Ovary (tissue), 9 donors: Measurements from ENCODE around the gene KDELR1. TPM values are rescaled to one million over a fixed set of nuclear protein-coding genes. Genes with fewer than 3 reads are reported as not detected.

Experiments
- DNase-seq, 5 donors: peaks; one replicate each; pipeline ENCODE4 v3.0.0-alpha.2; 2019 to 2020
- H3K27ac ChIP-seq, 2 donors: fragments of 200-600 bp; one replicate each; pipeline versions ENCODE4 v1.5.1 to v1.8.0; 2019 to 2022
- H3K27me3 ChIP-seq: fragments of 200-600 bp; one replicate; pipeline ENCODE4 v1.8.0; 2022
- H3K36me3 ChIP-seq: fragments of 200-600 bp; sonication (generic); one replicate; pipeline ENCODE4 v1.5.1; 2019
- H3K4me1 ChIP-seq: one replicate; pipeline ENCODE4 v1.8.1; 2013; ENCODE audit warnings: mild to moderate bottlenecking, moderate library complexity; ENCODE audit not compliant: insufficient read depth
- H3K4me3 ChIP-seq: fragments of 200-600 bp; sonication (generic); one replicate; pipeline ENCODE4 v1.5.1; 2017
- H3K9me3 ChIP-seq, 2 donors: fragments of 200-600 bp in 1 of 2; sonication (generic) in 1 of 2; one replicate each; pipeline versions ENCODE4 v1.5.1 to v1.8.1; 2013 to 2019; ENCODE audit warnings: mild to moderate bottlenecking in 1 of 2, moderate library complexity in 1 of 2
- CTCF ChIP-seq, 3 donors: fragments of 450-650 bp in 2 of 3; fragments of 200-600 bp in 1 of 3; IDR thresholded peaks; one replicate each; pipeline versions ENCODE4 v1.5.1 to v1.8.0; 2016 to 2022; ENCODE audit warnings: antibody characterized with exemption in 3 of 3, mild to moderate bottlenecking in 1 of 3
- EP300 ChIP-seq: sonication (generic); formaldehyde crosslinking; IDR thresholded peaks from one replicate; pipeline ENCODE4 v1.6.1; 2017; ENCODE audit warnings: antibody characterized with exemption
- POLR2A ChIP-seq: fragments of 450-650 bp; IDR thresholded peaks from one replicate; pipeline ENCODE4 v1.6.1; 2017; ENCODE audit warnings: antibody characterized with exemption, mild to moderate bottlenecking, moderate library complexity
- WGBS, 3 donors: extraction: QIAGEN DNeasy Blood & Tissue Kit in 1 of 3; methylation state at CpG; one replicate each; pipeline versions ENCODE4 v1.1.5 to v1.1.7; 2013 to 2017; 5-methylcytosine and 5-hydroxymethylcytosine counted together
- intact Hi-C, 4 donors: fragments of 100-400 bp; cut with DNase I; formaldehyde crosslinking; loops; one replicate each; pipeline versions ENCODE4 v1.11.0 to v1.15.1; 2022 to 2023
- polyA plus RNA-seq, 2 donors: library from polyadenylated mRNA; stranded (reverse); fragments of 200-250 nt in 1 of 2; fragments of 350-450 nt in 1 of 2; fragmentation: Illumina TruSeq in 1 of 2; extraction: RNeasy Lipid Tissue Mini Kit (QIAGEN cat#74804) in 1 of 2; gene quantifications; one replicate each; pipeline ENCODE4 v1.2.3, GENCODE V29; 2013 to 2014
- total RNA-seq, 7 donors: library from RNA; depleted of rRNA in 2 of 7; stranded (reverse); fragments of >200 nt in 2 of 7; fragmentation: NEBNext Ultra II Directional in 3 of 7; extraction: Animal tissue kit (Norgen Biotek cat#: 25700) in 3 of 7; gene quantifications; one replicate each; pipeline versions ENCODE4 v1.1.0 to v1.2.4, GENCODE V29; 2016 to 2023
- donor health status: DM: no; HTN: no; CAD: no; lungs with moderate emphysema.
- donor health status: DM: no; HTN: no; CAD: no.
- donor health status: Bipolar disorder and iron deficiency.
- donor health status: DM: yes; HTN: yes; CAD: no.
- donor health status: DM: no; HTN: no; CAD: no.
- donor health status: DM: yes; HTN: yes; CAD: no.

KDELR1 gene
- total and polyA plus RNA-seq, 9 donors, result 94.0 to 333 (median 179) TPM

- H3K36me3 ChIP-seq, result no peaks in the 10 kb centered on the region
- DNase-seq, result no peak
- no peak overlapping the region for H3K4me3 ChIP-seq
- H3K27ac ChIP-seq, result no peak overlapping the region
- intact Hi-C loops, result no loop called here
- no peaks in the 10 kb centered on the region for H3K9me3 ChIP-seq
- TF ChIP-seq CTCF (IDR thresholded peaks at IDR 0.05) (no peak), EP300 (no peak), POLR2A (no peak)
- H3K4me1 ChIP-seq, result peaks cover 6% of the 10 kb centered on the region
- peaks cover 2% of the 10 kb centered on the region for H3K27me3 ChIP-seq
- 25 to 62% (median 39%) methylated on average over 2 of the region's 2 CpGs for WGBS, 3 donors
Measured at GRCh38 chr19:48396824-48397176, 5.4 kb upstream of the KDELR1 start.

GRCh38 chr19:48396016-48396823 is 4.9 kb upstream of the KDELR1 start:
- DNase-seq, result no peak
- Histone ChIP-seq H3K27me3 (peaks cover 2% of the 10 kb centered on the region), H3K9me3 (no peaks in the 10 kb centered on the region), H3K4me1 (peaks cover 9% of the 10 kb centered on the region), H3K4me3 (no peak overlapping the region), H3K27ac (no peak overlapping the region), H3K36me3 (no peaks in the 10 kb centered on the region)
- WGBS, 3 donors, result 31 to 35% (median 34%) methylated on average over 24 of the region's 24 CpGs
- TF ChIP-seq POLR2A (no peak), EP300 (no peak)
- intact Hi-C loops, result no loop called here

GRCh38 chr19:48395499-48395898 is 4.1 kb upstream of the KDELR1 start:
- Histone ChIP-seq H3K4me1 (peaks cover 9% of the 10 kb centered on the region), H3K27me3 (peaks cover 2% of the 10 kb centered on the region), H3K27ac (no peak overlapping the region), H3K9me3 (no peaks in the 10 kb centered on the region), H3K4me3 (no peak overlapping the region), H3K36me3 (no peaks in the 10 kb centered on the region)
- intact Hi-C loops, result no loop called here
- DNase-seq, result no peak
- TF ChIP-seq POLR2A (no peak), CTCF (IDR thresholded peaks at IDR 0.05) (no peak), EP300 (no peak)
- WGBS, 3 donors, result 11 to 23% (median 14%) methylated on average over 9 of the region's 9 CpGs

GRCh38 chr19:48395170-48395455 is 3.8 kb upstream of the KDELR1 start:
- DNase-seq, result no peak
- TF ChIP-seq EP300, result no peak
- TF ChIP-seq CTCF (IDR thresholded peaks at IDR 0.05), result no peak
- TF ChIP-seq POLR2A, result no peak
- 2 to 9% (median 2%) methylated on average over 6 of the region's 6 CpGs for WGBS, 3 donors
- peaks cover 9% of the 10 kb centered on the region for H3K4me1 ChIP-seq
- H3K9me3 ChIP-seq, result no peaks in the 10 kb centered on the region
- no peak overlapping the region for H3K4me3 ChIP-seq
- intact Hi-C loops, result no loop called here
- H3K36me3 ChIP-seq, result no peaks in the 10 kb centered on the region
- H3K27ac ChIP-seq, result no peak overlapping the region
- H3K27me3 ChIP-seq, result peaks cover 2% of the 10 kb centered on the region

- WGBS, 3 donors, result 2 to 3% (median 3%) methylated on average over 38 of the region's 38 CpGs
- Histone ChIP-seq H3K4me1 (peaks cover 12% of the 10 kb centered on the region), H3K4me3 (no peak overlapping the region), H3K36me3 (no peaks in the 10 kb centered on the region), H3K27me3 (peaks cover 2% of the 10 kb centered on the region), H3K27ac (no peak overlapping the region), H3K9me3 (no peaks in the 10 kb centered on the region)
- no peak for DNase-seq
- intact Hi-C loops, result no loop called here
- TF ChIP-seq EP300, result no peak
- TF ChIP-seq POLR2A, result no peak
- no peak for TF ChIP-seq CTCF (IDR thresholded peaks at IDR 0.05)
Measured at GRCh38 chr19:48394331-48395169, 3.2 kb upstream of the KDELR1 start.
